Cardiac fibroblast (primary cell): ENCODE measurements around the gene CYTH2.

Experiments
- DNase-seq, 2 donors: peaks; one replicate each; pipeline versions ENCODE4 v3.0.0 to v3.0.0-alpha.2; 2010; ENCODE audit warnings: low read depth in 2 of 2
- H3K4me3 ChIP-seq, 2 donors: replicated peaks in 1 of 2; 1 replicate in 1 of 2; 2 replicates in 1 of 2; pipeline ENCODE4 v1.5.1; 2011; ENCODE audit warnings: low read depth in 2 of 2, low read length in 2 of 2, mild to moderate bottlenecking in 2 of 2, moderate library complexity in 1 of 2
- CTCF ChIP-seq: IDR thresholded peaks from one replicate; pipeline ENCODE4 v1.5.1; 2011; ENCODE audit warnings: low read depth, mild to moderate bottlenecking, low read length, inconsistent platforms

CYTH2 gene

GRCh38 chr19:48441360-48442050 is 27.7 kb upstream of the CYTH2 start:
- H3K4me3 ChIP-seq = no peak overlapping the region
- no peak for TF ChIP-seq CTCF
- no peak for DNase-seq

- H3K4me3 ChIP-seq = no peak overlapping the region
- no peak for TF ChIP-seq CTCF
- DNase-seq = no peak
Measured at GRCh38 chr19:48442116-48443035, 26.8 kb upstream of the CYTH2 start.

GRCh38 chr19:48443256-48443655 is 25.9 kb upstream of the CYTH2 start:
- no peak overlapping the region for H3K4me3 ChIP-seq
- no peak for TF ChIP-seq CTCF
- DNase-seq = no peak

GRCh38 chr19:48443731-48444128 is 25.4 kb upstream of the CYTH2 start:
- DNase-seq = no peak
- peak overlapping the region in 1 of 2 donors; percentile 85 for H3K4me3 ChIP-seq
- no peak for TF ChIP-seq CTCF

- no peak for DNase-seq
- H3K4me3 ChIP-seq = peak overlapping the region; percentile 85 to 99
- TF ChIP-seq CTCF = no peak
Measured at GRCh38 chr19:48444129-48444935, 24.8 kb upstream of the CYTH2 start.

- DNase-seq = peak in 1 of 2 donors; percentile 8
- TF ChIP-seq CTCF = no peak
- peak overlapping the region; percentile 85 to 99 for H3K4me3 ChIP-seq
Measured at GRCh38 chr19:48444936-48445200, 24.3 kb upstream of the CYTH2 start.
